B cell (primary cell): ENCODE results near the gene AGAP1. TPM values are rescaled to one million over a fixed set of nuclear protein-coding genes. Genes with fewer than 3 reads are reported as not detected.

Experiments
- ATAC-seq: fragments of 200-7000 bp; cut with Tn5 transposase; one replicate; pipeline ENCODE4 v1.10.0; 2021; ENCODE audit warnings: low read depth, mild to moderate bottlenecking, moderate number of reproducible peaks, moderate library complexity
- CTCF ChIA-PET: fragments of 350-600 bp; sonication (Branson Sonifier 250); formaldehyde crosslinking; loops from one replicate; lab custom pipeline; 2021; ENCODE audit warnings: antibody characterized with exemption, inconsistent platforms; lab: Charles Lee
- POLR2A ChIA-PET: fragments of 350-600 bp; sonication (Branson Sonifier 250); formaldehyde crosslinking; loops from one replicate; lab custom pipeline; 2021; ENCODE audit warnings: antibody characterized with exemption; lab: Charles Lee
- DNase-seq: peaks from one replicate; pipeline ENCODE4 v3.0.0; 2013
- H2AFZ ChIP-seq: 2 replicates; pipeline ENCODE4 v1.6.1; 2012; ENCODE audit warnings: mild to moderate bottlenecking, low read depth, low read length; ENCODE audit not compliant: insufficient read depth, poor library complexity, severe bottlenecking
- H3K27ac ChIP-seq, 2 donors: 1 replicate in 1 of 2; 2 replicates in 1 of 2; pipeline ENCODE4 v1.5.1; 2012 to 2013; ENCODE audit warnings: low read length in 2 of 2, mild to moderate bottlenecking in 2 of 2, moderate library complexity in 1 of 2
- H3K27me3 ChIP-seq, 4 experiments: fragments of 200-600 bp in 1 of 4; sonication (generic) in 1 of 4; replicated peaks in 1 of 4; 1 replicate in 2 of 4; 2 replicates in 2 of 4; pipeline versions ENCODE4 v1.6.1 to v1.7.0; 2013 to 2016; ENCODE audit warnings: low read length in 3 of 4, mild to moderate bottlenecking in 2 of 4, mixed read lengths in 1 of 4, moderate library complexity in 1 of 4; ENCODE audit not compliant: insufficient read depth in 4 of 4, control insufficient read depth in 3 of 4; ENCODE audit errors: control extremely low read depth in 1 of 4
- H3K36me3 ChIP-seq, 2 experiments: replicated peaks in 1 of 2; 1 replicate in 1 of 2; 2 replicates in 1 of 2; pipeline versions ENCODE4 v1.6.1 to v1.7.1; 2013; ENCODE audit warnings: low read length in 1 of 2; ENCODE audit not compliant: insufficient read depth in 2 of 2, control insufficient read depth in 1 of 2; ENCODE audit errors: control extremely low read depth in 1 of 2, extremely low read depth in 1 of 2
- H3K4me1 ChIP-seq, 2 donors: fragments of 200-600 bp in 1 of 2; sonication (generic) in 1 of 2; 1 replicate in 1 of 2; 2 replicates in 1 of 2; pipeline versions ENCODE4 v1.5.1 to v1.6.1; 2013 to 2017; ENCODE audit warnings: low read length in 2 of 2; ENCODE audit not compliant: control insufficient read depth in 2 of 2, insufficient read depth in 2 of 2
- H3K4me2 ChIP-seq: replicated peaks from 2 replicates; pipeline ENCODE3; 2012; ENCODE audit warnings: mild to moderate bottlenecking, low read depth, low read length; ENCODE audit not compliant: poor library complexity, severe bottlenecking
- H3K4me3 ChIP-seq, 5 experiments: fragments of 200-600 bp in 1 of 5; sonication (generic) in 1 of 5; 1 replicate in 3 of 5; 2 replicates in 2 of 5; pipeline versions ENCODE4 v1.5.1 to v1.7.0; 2011 to 2016; ENCODE audit warnings: low read length in 4 of 5, mild to moderate bottlenecking in 4 of 5, low read depth in 2 of 5, control low read depth in 1 of 5, moderate library complexity in 1 of 5; ENCODE audit not compliant: insufficient read depth in 1 of 5; ENCODE audit errors: control extremely low read depth in 1 of 5, extremely low read depth in 1 of 5
- H3K79me2 ChIP-seq: fragments of 200-600 bp; sonication (generic); one replicate; pipeline ENCODE4 v1.6.0; 2016; ENCODE audit warnings: low read length; ENCODE audit not compliant: control insufficient read depth, insufficient read depth
- H3K9ac ChIP-seq: fragments of 200-600 bp; sonication (generic); 2 replicates; pipeline ENCODE4 v1.6.1; 2017; ENCODE audit warnings: mild to moderate bottlenecking, low read length, moderate library complexity
- H3K9me3 ChIP-seq, 3 donors: one replicate each; pipeline versions ENCODE4 v1.6.1 to v1.7.1; 2013; ENCODE audit warnings: low read length in 2 of 3; ENCODE audit not compliant: control insufficient read depth in 2 of 3, insufficient read depth in 1 of 3; ENCODE audit errors: control extremely low read depth in 1 of 3
- H4K20me1 ChIP-seq: 2 replicates; pipeline ENCODE4 v1.6.0; 2012; ENCODE audit warnings: mild to moderate bottlenecking, low read length; ENCODE audit not compliant: insufficient read depth, control insufficient read depth, poor library complexity, severe bottlenecking
- H3K27ac Mint-ChIP-seq: one replicate; pipeline ENCODE4 v1.8.0; 2021; ENCODE audit warnings: mixed read lengths
- H3K27me3 Mint-ChIP-seq: one replicate; pipeline ENCODE4 v1.8.0; 2021; ENCODE audit warnings: mixed read lengths
- H3K4me1 Mint-ChIP-seq: one replicate; pipeline ENCODE4 v1.8.0; 2021; ENCODE audit warnings: mixed read lengths
- H3K4me3 Mint-ChIP-seq: one replicate; pipeline ENCODE4 v1.8.0; 2021; ENCODE audit warnings: mixed read lengths
- H3K9me3 Mint-ChIP-seq: one replicate; pipeline ENCODE4 v1.8.0; 2022; ENCODE audit warnings: mixed read lengths; ENCODE audit not compliant: insufficient read depth
- EZH2 ChIP-seq: IDR thresholded peaks from 2 replicates; pipeline ENCODE4 v1.6.1; 2012; ENCODE audit warnings: borderline replicate concordance, low read depth, mild to moderate bottlenecking, moderate library complexity, low read length; ENCODE audit not compliant: insufficient read depth, poor library complexity, severe bottlenecking
- WGBS: methylation state at CpG from one replicate; pipeline ENCODE4 v1.1.5; 2013; ENCODE audit warnings: missing lambda C conversion rate; ENCODE audit not compliant: insufficient coverage; 5-methylcytosine and 5-hydroxymethylcytosine counted together
- intact Hi-C: fragments of 100-400 bp; cut with micrococcal nuclease; formaldehyde crosslinking; loops from one replicate; pipeline ENCODE4 v1.10.0; 2022
- polyA plus RNA-seq: library from polyadenylated mRNA; depleted of rRNA; stranded (reverse); fragments of >200 nt; gene quantifications from 2 replicates; pipeline ENCODE4 v1.2.3, GENCODE V29; 2012
- total RNA-seq, 2 donors: library from RNA; stranded (reverse); fragments of 120-200 nt in 1 of 2; gene quantifications; 1 replicate in 1 of 2; 2 replicates in 1 of 2; pipeline versions ENCODE4 v1.2.3 to v1.2.4, GENCODE V29; 2013 to 2022
- TF ChIP-seq, protein P1 (sequence below): fragments of 200-600 bp; IDR thresholded peaks from one replicate; pipeline ENCODE4 v1.8.0; 2022; ENCODE audit warnings: antibody characterized with exemption, mild to moderate bottlenecking

AGAP1 gene
- total and polyA plus RNA-seq, 2 donors (not counting 1 experiment from before 2014, with no cell fraction given), result 0.01 TPM; not detected in 1

DNA sequence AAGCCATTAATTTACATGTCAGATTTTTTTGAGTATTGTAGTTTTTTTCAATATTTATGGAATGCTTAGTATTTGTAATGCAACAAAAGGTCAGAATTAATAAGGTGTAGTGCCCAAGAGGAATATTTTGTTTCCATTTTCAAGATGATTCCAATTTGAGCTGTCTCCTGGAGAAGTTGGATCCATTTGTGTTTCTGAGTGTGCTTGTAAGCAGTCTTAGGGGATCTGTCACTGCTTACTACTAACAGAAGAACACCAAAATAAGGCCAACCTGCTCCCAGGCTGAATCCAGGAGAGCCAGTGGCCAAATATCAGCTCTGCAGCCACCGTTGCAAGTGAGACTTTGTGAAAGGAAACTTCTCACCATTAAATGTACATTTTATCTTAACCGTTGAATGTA lies 129.9 kb downstream of the AGAP1 start:
- TF ChIP-seq, protein P1, sequence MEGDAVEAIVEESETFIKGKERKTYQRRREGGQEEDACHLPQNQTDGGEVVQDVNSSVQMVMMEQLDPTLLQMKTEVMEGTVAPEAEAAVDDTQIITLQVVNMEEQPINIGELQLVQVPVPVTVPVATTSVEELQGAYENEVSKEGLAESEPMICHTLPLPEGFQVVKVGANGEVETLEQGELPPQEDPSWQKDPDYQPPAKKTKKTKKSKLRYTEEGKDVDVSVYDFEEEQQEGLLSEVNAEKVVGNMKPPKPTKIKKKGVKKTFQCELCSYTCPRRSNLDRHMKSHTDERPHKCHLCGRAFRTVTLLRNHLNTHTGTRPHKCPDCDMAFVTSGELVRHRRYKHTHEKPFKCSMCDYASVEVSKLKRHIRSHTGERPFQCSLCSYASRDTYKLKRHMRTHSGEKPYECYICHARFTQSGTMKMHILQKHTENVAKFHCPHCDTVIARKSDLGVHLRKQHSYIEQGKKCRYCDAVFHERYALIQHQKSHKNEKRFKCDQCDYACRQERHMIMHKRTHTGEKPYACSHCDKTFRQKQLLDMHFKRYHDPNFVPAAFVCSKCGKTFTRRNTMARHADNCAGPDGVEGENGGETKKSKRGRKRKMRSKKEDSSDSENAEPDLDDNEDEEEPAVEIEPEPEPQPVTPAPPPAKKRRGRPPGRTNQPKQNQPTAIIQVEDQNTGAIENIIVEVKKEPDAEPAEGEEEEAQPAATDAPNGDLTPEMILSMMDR, result no peak
- TF ChIP-seq EZH2, result no peak
- Histone ChIP-seq H3K9ac (no peak overlapping the region), H3K4me3 (no peak overlapping the region), H3K27me3 (no peaks in the 10 kb centered on the region), H3K27ac (no peak overlapping the region), H4K20me1 (no peaks in the 10 kb centered on the region), H3K36me3 (no peaks in the 10 kb centered on the region), H3K4me2 (no peak overlapping the region), H3K79me2 (no peaks in the 10 kb centered on the region), H3K9me3 (peaks cover 0 to 10% (median 0%) of the 10 kb centered on the region in 3 donors), H3K4me1 (no peaks in the 10 kb centered on the region), H2AFZ (no peak overlapping the region)
- intact Hi-C loops, result no loop called here
- DNase-seq, result no peak
- CTCF ChIA-PET, result no interaction called here
- WGBS, result no CpG with 5 or more reads among the region's 2 CpGs
- POLR2A ChIA-PET, result no interaction called here
- ATAC-seq, result no peak
- Mint-ChIP-seq H3K4me1 (no peaks in the 10 kb centered on the region), H3K27me3 (peaks cover 8% of the 10 kb centered on the region), H3K27ac (no peak overlapping the region), H3K4me3 (no peak overlapping the region), H3K9me3 (peaks cover 6% of the 10 kb centered on the region)

DNA sequence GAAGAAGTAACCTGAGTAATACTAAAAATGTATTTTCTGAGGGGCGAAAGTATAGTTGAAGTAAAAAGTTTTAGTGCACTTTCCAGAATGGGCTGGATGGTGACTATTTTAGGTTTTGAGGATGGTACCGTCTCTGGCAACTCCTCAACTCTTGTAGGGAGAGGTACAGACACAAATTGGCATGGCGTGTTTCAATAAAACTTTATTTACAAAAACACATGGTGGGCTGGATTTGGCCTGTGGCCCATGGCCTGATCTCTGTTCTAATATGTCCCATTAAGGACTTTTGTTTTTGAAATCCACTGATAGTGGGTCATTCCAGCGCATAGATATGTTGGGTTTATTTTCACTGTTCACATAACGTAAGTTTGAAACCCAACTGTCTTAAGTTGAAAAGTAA lies 132.8 kb downstream of the AGAP1 start:
- no peak overlapping the region for H3K4me3 Mint-ChIP-seq
- no peaks in the 10 kb centered on the region for H3K36me3 ChIP-seq
- 100% methylated on average over 2 of the region's 5 CpGs for WGBS
- H3K27me3 ChIP-seq, result no peaks in the 10 kb centered on the region
- H4K20me1 ChIP-seq, result no peaks in the 10 kb centered on the region
- TF ChIP-seq, protein P1, result no peak
- no peaks in the 10 kb centered on the region for H3K4me1 Mint-ChIP-seq
- H3K4me1 ChIP-seq, result no peaks in the 10 kb centered on the region
- ChIA-PET CTCF (no interaction called here), POLR2A (no interaction called here)
- intact Hi-C loops, result no loop called here
- peaks cover 6% of the 10 kb centered on the region for H3K9me3 Mint-ChIP-seq
- DNase-seq (no peak), ATAC-seq (no peak)
- no peak overlapping the region for H3K9ac ChIP-seq
- H3K9me3 ChIP-seq, result peaks cover 0 to 3% (median 0%) of the 10 kb centered on the region in 3 donors
- H3K79me2 ChIP-seq, result no peaks in the 10 kb centered on the region
- no peak overlapping the region for H3K27ac Mint-ChIP-seq
- no peak overlapping the region for H3K4me2 ChIP-seq
- no peak overlapping the region for H2AFZ ChIP-seq
- no peak overlapping the region for H3K4me3 ChIP-seq
- peaks cover 8% of the 10 kb centered on the region for H3K27me3 Mint-ChIP-seq
- no peak overlapping the region for H3K27ac ChIP-seq
